ENCODE measurements around the gene DGCR2.
"Not testable (repeated sequence)": the region's sequence is repeated elsewhere in the genome, so short reads cannot be mapped to it uniquely, and the experiment has no call there.

Gene DGCR2

DNA sequence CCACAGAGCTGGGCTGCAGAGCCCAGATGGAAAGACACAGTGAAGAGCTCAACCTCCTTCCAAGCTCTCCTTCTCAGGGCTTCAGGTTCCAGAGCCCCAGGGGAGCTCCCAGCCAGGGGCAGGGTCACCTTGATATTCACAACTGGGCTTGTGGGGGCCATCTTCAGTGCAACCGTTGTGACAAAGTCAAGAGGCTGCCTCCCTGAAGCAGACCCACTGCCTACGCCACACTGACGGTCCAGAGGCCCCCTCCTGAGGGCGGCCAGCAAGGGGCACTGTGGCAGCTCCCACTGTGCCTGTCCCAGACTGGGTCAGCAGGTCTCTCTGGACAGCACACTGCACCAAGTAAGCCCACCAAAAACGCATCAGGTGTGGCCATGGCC is 84.1 kb downstream of the DGCR2 start:
- DNase-seq, result no peak

DNA sequence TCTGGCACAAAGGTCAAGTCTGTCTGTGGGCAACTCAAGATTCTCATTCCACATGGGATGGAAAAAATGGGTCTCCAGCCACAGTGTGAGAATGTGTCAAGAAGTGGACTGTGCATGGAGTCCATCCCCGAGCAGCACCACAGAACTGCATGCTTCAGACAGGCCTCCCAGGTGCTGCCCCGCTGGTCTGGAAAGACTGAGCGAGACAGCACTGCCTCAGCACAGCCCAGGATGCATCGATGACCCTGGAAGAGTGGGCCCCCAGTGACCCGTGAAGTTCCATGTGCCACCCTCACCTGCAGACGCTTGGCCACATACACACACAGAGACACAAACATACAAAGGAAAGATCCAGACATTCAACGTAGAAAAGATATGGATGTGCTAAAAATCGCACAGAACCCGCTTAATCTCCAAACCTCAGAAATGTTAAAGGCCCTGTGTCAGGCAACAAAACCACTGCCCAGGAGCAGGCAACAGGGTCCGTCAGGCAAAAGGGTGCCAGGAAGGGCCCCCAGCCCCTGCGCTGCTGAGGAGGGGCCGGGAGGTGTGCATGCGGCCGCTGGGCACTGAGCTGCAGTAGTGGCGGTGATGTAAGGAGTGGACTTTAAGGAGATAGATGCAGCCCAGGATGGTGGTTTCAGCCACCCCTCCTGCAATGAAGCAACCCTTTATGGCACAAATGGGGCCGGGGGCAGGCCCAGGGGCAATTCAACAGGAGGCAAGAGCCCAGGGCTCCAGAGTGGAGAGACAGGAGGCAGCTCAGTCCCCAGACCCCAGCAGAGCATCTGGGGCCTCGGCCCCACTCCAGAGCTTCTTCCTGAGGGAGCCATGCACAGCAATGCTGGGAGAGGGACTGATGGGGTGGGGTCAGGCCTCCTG is 84.7 kb downstream of the DGCR2 start:
- no peak for DNase-seq

DNA sequence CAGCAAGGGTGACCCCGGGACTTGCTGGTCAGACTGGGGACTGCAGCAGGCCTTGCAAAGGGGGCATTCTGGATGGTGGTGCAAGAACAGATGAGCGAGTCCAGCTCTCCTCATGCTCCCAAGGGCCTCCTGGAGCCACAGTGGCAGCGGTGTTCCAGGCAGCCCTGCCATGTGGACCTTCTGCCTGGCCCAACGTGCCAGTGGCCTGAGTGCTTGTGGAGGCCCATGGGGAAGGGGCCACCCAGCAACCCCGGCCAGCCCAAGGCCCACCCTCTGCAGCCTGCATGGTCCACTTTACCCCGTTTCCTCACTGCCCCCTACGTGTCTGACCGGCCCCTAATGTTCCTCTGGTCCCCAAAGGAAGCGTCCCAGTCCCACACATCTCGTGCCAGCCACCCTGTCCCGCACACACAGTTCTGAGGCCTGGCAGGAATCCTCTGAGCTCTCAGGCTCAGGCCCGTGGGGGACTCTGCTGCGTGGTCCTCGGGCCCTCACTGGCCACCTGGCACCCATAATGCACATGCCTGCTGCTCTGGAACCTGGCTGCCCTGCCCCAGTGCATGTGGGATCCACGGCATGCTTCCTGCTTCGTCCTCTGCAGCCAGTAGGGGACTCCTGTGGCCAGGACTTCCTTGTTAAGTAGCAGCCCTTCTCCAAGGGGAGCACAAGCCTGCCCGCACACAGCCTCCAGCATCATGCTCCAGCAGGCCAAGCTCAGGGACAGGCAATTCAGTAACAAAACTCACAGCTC is 85.5 kb downstream of the DGCR2 start:
- DNase-seq, result no peak

DNA sequence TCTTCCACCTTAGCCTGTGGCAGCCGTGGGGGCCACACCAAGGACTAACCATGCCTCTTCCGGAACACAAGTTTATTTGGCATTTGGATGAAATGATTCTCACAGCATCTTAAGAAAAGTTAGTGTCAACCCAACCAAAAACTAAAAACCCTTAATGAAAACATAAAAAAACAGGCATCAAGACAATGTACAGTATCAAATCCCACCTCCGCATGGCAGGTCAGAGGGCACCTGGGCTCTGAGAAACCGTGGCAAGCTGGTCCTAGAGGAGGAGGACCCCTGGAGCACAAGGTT is 86.0 kb downstream of the DGCR2 start:
- DNase-seq, result no peak

DNA sequence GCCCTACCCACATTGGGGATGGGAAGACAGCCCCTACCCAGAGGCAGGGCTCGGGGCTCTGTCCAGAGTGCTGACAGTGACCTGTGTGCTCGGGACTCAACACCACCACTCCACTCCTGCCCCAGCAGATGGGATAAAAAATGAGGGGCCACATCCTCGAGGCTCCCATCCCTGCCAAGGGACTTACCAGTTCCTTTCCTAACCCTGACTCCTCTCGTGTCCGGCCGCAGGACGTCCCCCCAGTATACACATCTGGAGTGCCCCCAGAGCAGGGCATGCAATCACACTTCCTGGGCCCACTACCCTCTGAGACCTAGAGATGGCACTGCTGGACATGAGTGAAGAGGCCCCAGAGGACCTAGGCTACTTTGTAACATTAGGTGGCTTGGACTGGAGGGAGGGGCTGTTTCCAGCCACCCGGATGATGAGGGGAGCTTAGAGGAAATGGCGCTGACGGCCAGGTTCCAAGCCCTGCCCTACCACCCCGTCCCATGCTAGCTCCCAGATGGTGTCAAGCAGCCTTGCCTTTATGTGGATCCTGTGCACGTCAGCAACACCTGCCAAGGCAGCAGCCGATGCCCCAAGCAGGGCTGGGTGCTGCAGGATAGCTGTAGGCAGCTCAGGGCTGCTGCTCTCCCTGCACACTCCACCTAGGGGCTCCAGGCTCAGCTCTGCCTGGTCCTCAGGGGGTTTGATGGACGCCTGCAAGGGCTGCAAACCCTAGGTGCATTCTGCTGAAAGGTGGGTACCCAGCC is 86.6 kb downstream of the DGCR2 start:
- no peak for DNase-seq

DNA sequence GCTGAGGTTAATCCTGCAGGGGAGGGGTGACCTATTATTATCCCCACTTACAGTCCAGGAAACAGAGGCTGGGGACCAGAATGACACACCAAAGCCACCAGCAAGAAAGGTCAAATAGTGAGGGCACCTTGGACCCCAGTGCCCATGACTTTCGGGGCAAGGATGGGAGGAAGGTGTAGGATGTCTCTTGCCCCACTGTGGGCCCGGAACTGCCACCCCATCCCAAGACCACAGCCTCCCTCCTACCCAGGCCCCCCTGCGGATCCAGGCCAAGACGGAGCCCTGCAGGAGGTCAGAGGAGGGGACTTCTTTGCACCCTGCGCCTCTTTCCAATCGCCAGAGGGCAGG is 87.1 kb downstream of the DGCR2 start:
- DNase-seq, result not testable (repeated sequence)

DNA sequence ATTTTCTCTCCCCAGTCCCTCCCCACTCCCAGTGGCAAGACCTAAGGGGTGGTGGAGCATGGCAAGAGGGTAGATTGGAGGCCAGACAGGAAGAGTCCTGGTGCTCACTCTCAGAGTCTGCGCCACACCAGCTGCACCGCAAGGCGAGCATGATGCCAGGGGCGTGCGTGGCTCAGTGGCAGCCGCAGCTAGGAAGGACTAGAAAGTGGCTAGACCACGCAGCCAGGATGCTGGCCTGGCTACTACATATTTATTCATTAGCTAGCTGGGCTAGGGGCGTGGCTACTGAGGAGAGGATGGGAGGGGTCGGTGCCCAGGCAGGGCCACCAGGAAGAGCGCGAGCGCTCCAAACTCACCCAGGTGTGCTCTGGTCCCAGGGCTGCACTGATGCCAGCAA is 87.5 kb downstream of the DGCR2 start:
- not testable (repeated sequence) for DNase-seq

DNA sequence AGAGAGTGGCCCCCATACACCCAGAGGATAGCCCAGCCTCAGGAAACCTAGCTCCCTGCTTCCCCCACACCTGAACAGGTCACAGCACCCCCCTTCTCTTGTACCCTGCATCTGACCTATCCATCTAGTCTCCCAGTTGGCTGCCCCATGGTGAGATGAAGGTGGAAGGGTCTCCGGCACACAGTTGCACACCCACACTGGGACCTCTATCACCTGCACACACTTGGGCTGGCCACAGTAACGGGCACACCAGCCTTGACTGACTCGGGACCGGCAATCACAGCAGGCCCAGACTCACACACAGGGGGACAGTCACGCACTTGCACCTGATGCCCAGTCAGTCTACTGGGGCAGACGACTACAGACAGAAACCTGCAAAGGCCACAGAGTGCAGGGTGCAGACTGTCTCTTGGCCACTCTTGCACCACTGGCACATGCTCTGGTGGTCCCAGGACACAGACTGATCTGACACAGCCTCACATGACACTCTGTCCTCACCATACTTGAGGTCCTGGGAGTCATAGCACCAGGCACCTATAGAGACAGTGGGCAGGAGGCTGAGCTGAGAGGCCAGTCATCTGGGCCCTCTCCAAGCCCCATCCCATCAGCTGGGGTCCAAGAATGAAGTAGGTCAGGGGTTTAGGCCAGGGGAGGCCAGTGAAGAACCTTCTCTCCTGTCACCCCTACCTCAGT is 88.0 kb downstream of the DGCR2 start:
- DNase-seq, result not testable (repeated sequence)

DNA sequence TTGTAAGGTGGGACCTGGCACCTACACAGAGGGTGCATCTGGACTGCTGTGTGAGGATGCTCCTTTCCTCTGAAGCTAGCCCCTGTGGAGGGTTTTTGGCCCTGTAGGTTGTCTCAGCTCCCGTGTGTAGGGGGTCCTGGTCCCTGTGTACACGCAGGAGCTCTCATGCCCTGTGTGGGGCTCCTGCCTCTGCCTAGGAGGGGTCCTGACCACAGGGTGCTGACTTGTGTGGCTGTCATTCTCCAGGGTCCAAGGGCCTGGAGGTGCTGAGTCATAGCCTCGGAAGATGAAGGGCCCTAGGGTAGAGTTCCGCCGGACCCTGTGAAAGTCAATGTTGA is 88.7 kb downstream of the DGCR2 start:
- not testable (repeated sequence) for DNase-seq

DNA sequence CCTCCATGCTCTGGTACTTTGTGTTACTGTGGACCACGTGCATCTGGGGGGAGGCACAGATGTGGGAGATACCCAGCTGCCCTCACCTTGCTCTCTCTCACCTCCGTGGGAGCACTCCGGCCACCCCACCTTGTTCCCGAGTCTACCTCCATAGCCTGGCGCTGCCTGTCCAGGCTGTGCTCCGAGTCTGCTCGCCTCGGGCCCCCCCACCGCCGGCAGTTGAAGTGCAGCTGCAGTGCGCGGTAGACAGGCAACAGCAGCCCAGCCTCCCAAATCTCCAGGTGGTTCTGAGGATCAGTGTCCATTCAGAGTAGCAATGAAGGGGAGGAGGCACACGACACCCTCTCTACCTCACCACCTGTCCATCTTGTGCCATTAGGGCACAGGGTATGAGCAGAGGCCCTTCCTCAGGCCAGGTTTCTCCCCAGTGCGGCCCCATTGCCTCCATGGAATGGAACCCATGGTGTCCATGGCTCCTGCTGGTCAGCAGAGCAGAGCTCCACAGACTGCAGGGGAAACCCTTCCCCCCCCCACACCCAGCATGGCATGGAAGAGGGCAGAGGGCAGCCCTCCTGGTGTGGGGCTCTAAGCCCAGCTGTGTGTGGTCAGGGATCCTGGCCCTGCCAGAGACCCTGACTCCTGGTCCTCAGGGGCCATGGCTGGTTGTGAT is 89.2 kb downstream of the DGCR2 start:
- not testable (repeated sequence) for DNase-seq

DNA sequence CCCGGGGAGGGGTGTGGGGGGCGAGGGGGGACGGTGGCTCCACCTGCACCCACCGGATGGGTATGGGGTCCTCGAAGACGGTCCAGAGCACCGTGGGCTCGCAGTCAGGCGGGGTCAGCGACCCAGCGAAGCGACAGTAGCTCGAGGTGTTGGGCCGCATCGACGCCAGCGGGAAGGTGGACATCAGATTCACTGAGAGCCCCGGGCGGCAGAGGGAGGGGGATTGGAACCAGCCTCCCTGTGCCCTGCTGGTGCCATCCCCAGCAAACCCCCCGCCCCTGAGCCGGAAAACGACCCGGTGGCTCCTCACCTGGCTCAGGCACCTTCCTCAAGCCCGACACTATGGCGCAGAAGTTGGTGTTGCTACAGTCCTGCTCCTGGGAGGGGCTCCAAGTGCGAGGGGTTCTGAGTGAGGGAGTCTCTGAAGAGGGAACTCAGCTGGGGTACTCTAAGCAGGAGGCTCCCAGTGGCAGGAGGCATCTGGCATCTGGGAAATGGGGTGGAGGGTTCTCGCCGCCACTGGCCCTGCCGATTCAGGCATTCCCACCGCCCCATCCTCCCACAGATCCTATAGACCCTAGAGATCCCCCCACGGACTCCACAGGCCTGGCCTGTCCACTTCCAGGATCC is 89.9 kb downstream of the DGCR2 start:
- not testable (repeated sequence) for DNase-seq

DNA sequence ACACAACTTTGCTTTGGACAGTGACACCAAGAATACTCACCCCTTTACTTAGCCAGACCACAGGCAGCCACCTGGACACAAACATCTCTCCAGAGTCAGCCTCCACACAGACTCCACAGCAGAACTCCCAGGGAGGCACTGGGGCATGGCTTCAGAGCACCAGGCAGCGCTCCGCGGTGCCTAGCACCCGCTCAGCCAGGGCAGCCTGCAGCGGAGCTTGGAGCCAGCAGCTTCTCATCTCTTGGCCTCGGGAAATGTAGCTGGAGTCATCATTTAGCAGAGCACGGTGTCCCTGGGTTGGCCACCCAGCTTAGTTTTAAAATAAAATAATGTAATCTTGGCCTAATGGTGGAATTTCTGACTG is 91.3 kb downstream of the DGCR2 start:
- DNase-seq, result not testable (repeated sequence)

DNA sequence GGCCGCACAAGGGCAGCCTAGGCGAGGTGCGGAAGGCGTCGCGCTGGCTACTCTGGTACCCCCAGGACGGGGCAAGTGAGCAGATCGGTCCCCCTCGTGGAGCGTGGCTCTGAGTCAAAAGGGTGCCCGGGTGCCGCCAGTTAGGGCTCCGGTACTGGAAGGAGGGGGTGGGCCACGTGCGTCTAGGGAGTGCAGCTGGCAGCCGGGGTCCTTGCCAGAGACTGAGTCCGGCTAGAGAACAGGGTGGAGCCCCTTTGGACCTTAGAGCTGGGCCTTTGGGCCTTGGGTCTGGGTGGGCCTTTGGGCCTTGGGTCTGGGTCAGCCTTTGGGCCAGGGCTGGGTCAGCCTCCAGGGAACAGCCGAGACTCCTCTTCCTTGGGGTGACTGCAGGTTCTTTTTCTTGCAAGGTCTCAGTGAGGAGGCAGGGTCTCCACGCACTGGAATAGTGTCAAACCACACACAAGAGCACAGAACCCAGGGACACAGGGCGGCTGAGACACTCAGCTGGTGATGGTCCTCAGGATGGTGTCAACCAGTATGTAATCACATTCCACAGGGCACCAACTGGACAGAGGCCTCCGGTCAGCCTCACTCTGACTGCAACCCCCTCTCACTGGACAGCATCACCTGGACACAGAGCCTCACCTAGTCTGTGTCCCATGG is 91.9 kb downstream of the DGCR2 start:
- not testable (repeated sequence) for DNase-seq

DNA sequence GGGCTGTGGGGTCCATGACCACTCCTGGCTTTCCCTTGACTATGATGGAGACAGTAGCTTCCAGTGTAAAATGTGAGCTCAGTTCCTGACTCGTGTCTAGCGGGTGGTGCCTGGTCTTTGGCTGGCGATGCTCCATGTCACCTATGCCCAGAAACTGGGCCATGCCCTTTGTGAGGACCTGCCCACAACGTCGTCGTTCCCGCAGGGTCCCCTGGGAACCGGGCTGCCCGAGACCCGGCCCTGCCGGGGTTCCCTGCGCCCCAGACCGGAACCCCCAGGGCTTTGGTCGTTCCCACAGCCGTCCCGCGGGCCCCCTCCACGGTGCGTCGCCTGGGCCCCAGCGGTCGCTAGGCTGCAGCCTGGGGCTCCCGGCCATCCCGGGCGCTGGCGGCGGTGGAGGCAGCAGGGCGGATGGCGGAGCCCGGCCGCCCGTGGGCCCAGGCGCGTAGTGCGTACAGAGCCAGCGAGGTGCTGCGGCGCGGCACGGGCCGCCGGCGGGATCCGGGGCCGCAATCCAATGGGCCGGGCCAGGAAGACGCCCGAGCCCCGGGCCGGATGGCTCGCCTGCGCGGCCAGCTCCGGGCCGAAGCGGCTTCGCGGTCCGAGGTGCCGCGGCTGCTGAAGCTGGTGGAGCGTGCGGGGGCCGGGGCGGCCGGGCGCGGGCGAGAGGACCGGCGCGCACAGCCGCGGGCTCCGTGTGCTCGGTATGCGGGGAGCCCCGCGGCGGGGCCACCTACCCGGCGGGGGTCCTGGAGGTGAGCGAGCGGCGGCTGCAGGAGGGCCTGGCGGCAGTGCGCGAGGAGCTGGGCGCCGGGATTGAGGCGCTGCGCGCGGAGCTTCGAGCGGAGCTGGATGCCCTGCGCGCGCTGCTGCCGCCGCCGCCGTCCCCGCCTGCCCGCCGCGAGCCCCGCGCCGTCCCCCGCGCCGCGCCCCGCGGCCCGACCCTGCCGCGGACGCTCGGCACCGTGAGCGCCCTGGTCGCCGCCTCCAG is 92.8 kb downstream of the DGCR2 start:
- DNase-seq, result not testable (repeated sequence)

DNA sequence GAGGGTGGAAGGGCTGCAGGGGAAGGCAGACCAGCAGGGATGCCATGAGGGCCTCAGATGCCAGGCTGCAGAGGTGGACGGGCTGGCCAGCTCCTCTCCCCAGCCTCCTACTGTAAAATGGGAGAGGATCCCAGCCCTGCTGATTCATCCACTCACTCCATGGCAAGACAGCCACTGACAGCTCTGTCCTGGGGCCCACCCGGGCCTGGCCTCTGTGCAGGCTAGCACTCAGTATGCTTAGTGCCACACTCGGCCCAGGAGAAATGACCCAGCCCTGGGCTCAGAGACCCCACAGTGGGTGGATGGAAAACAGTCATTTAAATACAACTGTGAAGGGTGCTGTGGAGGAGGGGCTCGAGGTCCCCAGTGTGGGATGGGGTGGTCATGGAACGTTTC is 94.2 kb downstream of the DGCR2 start:
- DNase-seq, result not testable (repeated sequence)

DNA sequence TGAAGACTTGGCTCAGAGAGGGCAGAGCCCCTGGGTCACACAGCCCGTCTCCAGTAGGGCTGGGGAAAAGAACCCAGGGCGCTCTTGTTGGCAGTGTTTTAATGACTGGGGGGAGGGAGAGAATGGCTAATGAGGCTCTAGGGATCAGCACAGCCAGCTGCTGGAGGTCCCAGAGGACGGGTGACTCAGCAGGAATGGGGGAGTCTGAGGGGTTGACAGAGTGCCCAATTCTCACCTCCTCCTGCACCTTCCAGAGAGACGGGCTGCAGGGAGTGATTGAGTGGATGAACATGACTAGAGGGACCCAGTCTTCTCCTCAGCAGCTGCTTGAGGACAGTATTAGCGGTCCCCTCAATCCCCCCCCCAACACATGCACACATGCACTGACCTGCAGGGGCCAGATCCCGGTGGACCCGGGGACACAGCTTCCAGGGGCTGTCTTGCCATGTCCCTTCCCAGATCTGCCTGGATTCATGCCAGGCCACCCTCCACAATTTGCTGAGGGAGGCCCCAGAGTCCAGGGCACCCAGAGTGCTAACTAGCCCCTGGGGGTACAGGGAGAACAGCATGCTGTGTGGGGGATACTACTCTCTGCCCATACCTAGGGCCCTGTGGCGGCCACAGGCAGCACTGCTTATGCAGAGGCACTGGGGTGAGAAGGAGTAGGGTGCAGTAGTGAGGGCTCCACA is 94.7 kb downstream of the DGCR2 start:
- DNase-seq, result not testable (repeated sequence)

DNA sequence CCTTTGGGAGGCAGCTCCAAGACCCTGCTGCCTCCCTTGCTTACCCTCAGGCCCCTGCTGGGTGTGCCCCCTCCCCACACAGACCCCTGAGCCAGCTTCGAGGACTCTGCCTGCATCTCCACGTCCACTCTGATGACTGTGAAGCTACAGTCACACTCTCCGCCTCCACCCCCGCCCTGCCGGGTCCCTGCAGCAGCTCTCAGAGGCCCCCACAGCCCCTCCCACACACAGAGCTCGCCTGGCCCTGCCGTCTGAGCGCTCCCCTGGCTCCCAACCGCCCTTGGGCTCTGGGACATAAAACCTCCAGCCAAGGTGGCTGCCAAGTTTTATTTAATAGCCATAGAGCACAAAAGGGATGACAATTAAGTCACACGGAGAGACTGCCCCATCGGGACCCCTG is 96.1 kb downstream of the DGCR2 start:
- not testable (repeated sequence) for DNase-seq

DNA sequence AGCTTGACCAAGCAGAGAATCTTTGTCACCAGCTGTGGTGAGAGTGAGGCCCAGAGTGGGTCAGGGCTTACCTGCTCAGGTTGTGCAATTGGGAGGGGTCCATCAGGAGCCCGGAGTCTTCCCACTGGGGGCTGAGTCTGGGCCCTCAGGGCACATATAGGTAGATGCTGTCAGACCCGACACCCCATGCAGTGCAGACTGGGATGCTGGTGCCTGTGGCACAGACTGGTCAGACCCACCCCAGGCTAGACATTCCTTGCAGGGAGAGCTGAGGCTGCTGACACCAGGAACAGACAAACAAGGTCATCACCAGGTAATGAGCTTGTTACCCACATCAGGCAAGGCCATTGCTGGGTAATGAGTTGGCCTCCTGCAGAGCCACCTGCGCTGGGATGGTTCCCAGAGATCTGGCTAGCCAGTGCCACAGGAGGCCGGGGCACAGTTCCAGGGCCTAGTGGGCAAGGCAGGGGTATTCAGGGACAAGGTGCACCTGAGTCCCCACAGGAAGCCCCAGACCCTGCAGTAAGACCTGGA is 97.2 kb downstream of the DGCR2 start:
- not testable (repeated sequence) for DNase-seq

DNA sequence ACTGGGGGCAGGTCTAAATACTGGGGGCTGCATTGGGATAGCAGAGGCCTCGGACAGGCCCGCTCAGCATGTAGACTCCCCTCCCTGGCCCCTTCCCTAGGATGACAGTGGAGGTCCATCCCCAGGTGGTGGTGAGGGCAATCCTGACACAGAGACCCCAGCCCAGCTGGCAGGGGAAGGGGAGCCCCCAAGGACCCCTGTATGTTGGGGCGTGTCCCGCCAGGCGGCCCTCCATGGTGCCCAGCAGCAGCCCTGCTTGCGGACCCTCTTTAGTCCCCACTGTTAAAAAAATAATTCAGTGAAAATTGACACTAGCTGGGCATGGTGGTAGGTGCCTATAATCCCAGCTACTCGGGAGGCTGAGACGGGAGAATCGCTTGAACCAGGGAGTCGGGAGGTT is 98.3 kb downstream of the DGCR2 start:
- DNase-seq, result not testable (repeated sequence)

Measured in CD4-positive, alpha-beta T cell treated with Interleukin-12 subunit alpha and Interleukin-12 subunit beta, for 1 hour (primary cell).